Chondrocyte (in vitro differentiated cells): ENCODE results near the gene IER5. TPM values are rescaled to one million over a fixed set of nuclear protein-coding genes. Genes with fewer than 3 reads are reported as not detected.

Experiments used
- DNase-seq: peaks from one replicate; pipeline ENCODE4 v3.0.0; 2021; ENCODE audit warnings: mixed read lengths, low spot score
- H3K27ac Mint-ChIP-seq: one replicate; pipeline ENCODE4 v1.8.0; 2021; ENCODE audit warnings: mild to moderate bottlenecking, moderate library complexity, mixed read lengths; ENCODE audit not compliant: unreplicated experiment
- H3K27me3 Mint-ChIP-seq: 2 replicates; pipeline ENCODE4 v1.8.0; 2021; ENCODE audit warnings: low read depth, mixed read lengths
- H3K36me3 Mint-ChIP-seq: 2 replicates; pipeline ENCODE4 v1.8.0; 2021; ENCODE audit warnings: low read depth, mixed read lengths
- H3K4me1 Mint-ChIP-seq: 2 replicates; pipeline ENCODE4 v1.8.0; 2021; ENCODE audit warnings: low read depth, mild to moderate bottlenecking, mixed read lengths
- H3K4me3 Mint-ChIP-seq: one replicate; pipeline ENCODE4 v1.8.0; 2021; ENCODE audit warnings: mild to moderate bottlenecking, moderate library complexity, mixed read lengths; ENCODE audit not compliant: unreplicated experiment
- H3K9me3 Mint-ChIP-seq: 2 replicates; pipeline ENCODE4 v1.8.0; 2021; ENCODE audit warnings: low read depth, mixed read lengths
- total RNA-seq: library from RNA; stranded (reverse); gene quantifications from 3 replicates; pipeline ENCODE4 v1.2.1, GENCODE V29; 2021
- TF ChIP-seq, protein P1 (sequence below): fragments of 200-600 bp; sonication (generic); IDR thresholded peaks from 2 replicates; pipeline ENCODE4 v1.5.0; 2021; ENCODE audit warnings: antibody characterized with exemption, mild to moderate bottlenecking, moderate library complexity

The IER5 gene
- total RNA-seq, 1 donor from 2014 or later: 15.6 TPM

DNA sequence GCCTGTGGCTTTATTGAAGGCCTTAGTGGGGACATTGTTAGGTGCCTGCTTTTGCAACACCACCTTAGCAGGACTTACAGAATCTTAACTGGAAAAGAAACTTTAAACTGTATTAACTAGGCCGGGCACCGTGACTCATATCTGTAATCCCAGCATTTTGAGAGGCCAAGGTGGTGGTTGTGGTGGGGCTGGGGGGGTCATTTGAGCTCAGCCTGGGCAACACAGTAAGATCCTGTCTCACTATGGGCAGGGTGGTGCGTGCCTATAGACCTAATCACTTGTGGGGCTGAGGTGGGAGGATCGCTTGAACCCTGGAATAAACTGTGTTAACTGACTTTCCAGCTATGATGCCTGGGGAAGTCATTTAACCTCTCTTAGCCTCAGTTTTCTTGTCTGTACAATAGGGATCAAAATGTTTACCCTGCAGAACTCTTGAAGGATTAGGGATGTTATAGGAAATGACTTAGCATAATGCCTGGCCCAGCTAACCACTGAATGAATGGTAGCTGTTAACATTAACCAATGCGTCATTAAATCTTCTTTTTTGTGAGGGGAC, 39.5 kb downstream of the IER5 start:
- no peak for DNase-seq
- no peak overlapping the region for H3K27ac Mint-ChIP-seq
- no peak overlapping the region for H3K4me3 Mint-ChIP-seq
- H3K27me3 Mint-ChIP-seq: no peaks in the 10 kb centered on the region
- peaks cover 25% of the 10 kb centered on the region for H3K4me1 Mint-ChIP-seq
- H3K9me3 Mint-ChIP-seq: no peaks in the 10 kb centered on the region
- TF ChIP-seq, protein P1, sequence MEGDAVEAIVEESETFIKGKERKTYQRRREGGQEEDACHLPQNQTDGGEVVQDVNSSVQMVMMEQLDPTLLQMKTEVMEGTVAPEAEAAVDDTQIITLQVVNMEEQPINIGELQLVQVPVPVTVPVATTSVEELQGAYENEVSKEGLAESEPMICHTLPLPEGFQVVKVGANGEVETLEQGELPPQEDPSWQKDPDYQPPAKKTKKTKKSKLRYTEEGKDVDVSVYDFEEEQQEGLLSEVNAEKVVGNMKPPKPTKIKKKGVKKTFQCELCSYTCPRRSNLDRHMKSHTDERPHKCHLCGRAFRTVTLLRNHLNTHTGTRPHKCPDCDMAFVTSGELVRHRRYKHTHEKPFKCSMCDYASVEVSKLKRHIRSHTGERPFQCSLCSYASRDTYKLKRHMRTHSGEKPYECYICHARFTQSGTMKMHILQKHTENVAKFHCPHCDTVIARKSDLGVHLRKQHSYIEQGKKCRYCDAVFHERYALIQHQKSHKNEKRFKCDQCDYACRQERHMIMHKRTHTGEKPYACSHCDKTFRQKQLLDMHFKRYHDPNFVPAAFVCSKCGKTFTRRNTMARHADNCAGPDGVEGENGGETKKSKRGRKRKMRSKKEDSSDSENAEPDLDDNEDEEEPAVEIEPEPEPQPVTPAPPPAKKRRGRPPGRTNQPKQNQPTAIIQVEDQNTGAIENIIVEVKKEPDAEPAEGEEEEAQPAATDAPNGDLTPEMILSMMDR: no peak
- no peaks in the 10 kb centered on the region for H3K36me3 Mint-ChIP-seq

GRCh38 chr1:181128592-181129497, 40.3 kb downstream of the IER5 start:
- H3K4me1 Mint-ChIP-seq: peaks cover 29% of the 10 kb centered on the region
- no peak overlapping the region for H3K4me3 Mint-ChIP-seq
- no peaks in the 10 kb centered on the region for H3K36me3 Mint-ChIP-seq
- H3K27ac Mint-ChIP-seq: peak overlapping the region; percentile 47
- DNase-seq: no peak
- no peaks in the 10 kb centered on the region for H3K9me3 Mint-ChIP-seq
- TF ChIP-seq, protein P1: no peak
- H3K27me3 Mint-ChIP-seq: no peaks in the 10 kb centered on the region

DNA sequence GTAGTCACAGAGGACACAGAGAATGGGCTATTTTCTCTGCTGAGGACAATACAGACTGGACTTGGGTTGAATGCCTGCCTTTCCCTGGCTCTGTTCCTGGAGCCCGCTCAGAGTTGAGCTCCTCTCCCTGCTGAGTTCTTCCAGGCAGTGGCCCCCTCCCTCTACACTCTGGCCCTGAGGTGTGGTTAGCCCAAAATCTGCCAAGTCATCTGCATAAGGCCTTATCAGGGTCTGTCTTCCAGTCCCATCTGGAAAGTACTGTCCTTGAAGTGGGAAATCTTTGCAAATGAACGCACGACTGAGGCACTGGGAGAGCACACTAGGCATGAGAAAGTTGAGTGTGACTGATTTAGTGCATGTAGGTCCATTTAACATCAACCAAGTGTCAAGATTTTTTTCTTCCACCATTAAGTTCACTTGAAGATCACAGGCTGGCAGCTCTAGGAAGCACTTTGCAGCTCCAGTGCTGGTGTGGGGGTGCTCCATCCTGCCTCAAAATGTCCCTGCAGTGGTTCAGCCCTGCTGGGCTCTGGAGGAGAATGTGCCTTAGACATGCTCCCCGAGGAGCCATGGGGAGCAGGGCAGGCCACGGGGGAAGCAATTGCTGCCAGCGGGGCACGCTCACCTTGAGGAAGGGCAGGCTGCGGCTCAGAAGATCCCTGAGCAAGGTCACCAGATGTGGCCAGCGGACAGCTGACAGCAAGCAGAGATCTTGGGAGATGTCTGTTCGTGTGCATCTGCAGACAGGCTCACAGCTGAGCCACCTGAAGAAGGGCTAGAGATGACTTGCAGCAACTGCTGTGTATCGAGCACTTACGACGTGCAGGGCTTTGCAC, 41.5 kb downstream of the IER5 start:
- Mint-ChIP-seq H3K27me3 (no peaks in the 10 kb centered on the region), H3K4me3 (no peak overlapping the region), H3K27ac (no peak overlapping the region), H3K36me3 (no peaks in the 10 kb centered on the region), H3K9me3 (no peaks in the 10 kb centered on the region), H3K4me1 (peaks cover 38% of the 10 kb centered on the region)
- TF ChIP-seq, protein P1: no peak
- no peak for DNase-seq

DNA sequence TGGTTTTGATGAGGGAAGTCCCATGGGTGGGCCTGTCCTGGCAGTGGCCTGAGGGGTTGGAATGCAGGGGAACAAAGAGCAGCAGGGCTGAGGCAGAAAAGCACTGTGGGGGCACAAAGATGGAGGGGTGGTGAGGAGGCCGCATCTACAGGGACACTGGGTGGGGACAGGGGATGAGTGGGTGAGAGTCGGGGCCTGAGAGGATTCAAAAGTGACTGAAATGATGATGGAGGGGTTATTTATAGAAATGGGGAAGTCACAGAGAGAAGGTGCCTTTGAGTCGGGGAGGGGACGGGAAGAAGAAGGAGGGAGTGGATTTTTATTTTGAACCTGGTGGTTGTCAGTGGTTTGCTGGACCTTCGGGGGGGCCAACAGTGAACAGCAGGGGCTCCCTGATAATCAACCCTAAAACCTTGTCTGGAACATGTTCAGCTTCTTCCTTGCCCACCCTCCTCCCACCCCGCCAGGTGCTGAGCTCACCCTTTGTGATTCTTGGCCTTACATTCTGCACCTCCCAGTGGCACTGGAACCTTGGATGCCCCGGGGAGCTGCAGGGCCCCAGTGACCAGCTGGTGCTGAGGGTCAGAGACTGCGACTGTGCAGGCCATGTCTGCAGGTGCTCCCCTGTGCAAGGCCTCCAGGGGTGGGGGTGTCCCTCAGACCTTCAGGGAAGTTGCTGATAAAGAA, 42.9 kb downstream of the IER5 start:
- no peak overlapping the region for H3K27ac Mint-ChIP-seq
- TF ChIP-seq, protein P1: no peak

More for the DNA sequence above, 42.9 kb downstream of the IER5 start:
- Mint-ChIP-seq H3K4me3 (no peak overlapping the region), H3K4me1 (peaks cover 52% of the 10 kb centered on the region), H3K27me3 (no peaks in the 10 kb centered on the region), H3K36me3 (no peaks in the 10 kb centered on the region), H3K9me3 (no peaks in the 10 kb centered on the region)
- no peak for DNase-seq
